Calu3 (cell line): ENCODE data around the gene IGHMBP2. TPM values are rescaled to one million over a fixed set of nuclear protein-coding genes. Genes with fewer than 3 reads are reported as not detected.

Source experiments
- BruUV-seq: library from RNA; stranded (reverse); fragments of 400-500 nt; replicated peaks from 2 replicates; lab custom pipeline; 2021; lab: Mats Ljungman, UMichigan
- CTCF ChIA-PET: fragments of 300-600 bp; sonication (Branson Sonifier 250); formaldehyde crosslinking; loops from one replicate; lab custom pipeline; 2022; ENCODE audit warnings: antibody characterized with exemption; lab: Charles Lee
- DNase-seq: peaks from one replicate; pipeline ENCODE4 v3.0.0; 2022
- H3K27ac Mint-ChIP-seq: one replicate; pipeline ENCODE4 v1.8.0; 2022; ENCODE audit warnings: mixed read lengths; ENCODE audit not compliant: unreplicated experiment
- H3K27me3 Mint-ChIP-seq: one replicate; pipeline ENCODE4 v1.8.0; 2022; ENCODE audit warnings: mixed read lengths; ENCODE audit not compliant: unreplicated experiment
- H3K36me3 Mint-ChIP-seq: one replicate; pipeline ENCODE4 v1.8.0; 2022; ENCODE audit warnings: mild to moderate bottlenecking, moderate library complexity, mixed read lengths; ENCODE audit not compliant: insufficient read depth, unreplicated experiment
- H3K4me1 Mint-ChIP-seq: one replicate; pipeline ENCODE4 v1.8.0; 2022; ENCODE audit warnings: mild to moderate bottlenecking, low read depth, mixed read lengths; ENCODE audit not compliant: unreplicated experiment
- H3K4me3 Mint-ChIP-seq: one replicate; pipeline ENCODE4 v1.8.0; 2022; ENCODE audit warnings: mild to moderate bottlenecking, low read depth, moderate library complexity, mixed read lengths; ENCODE audit not compliant: unreplicated experiment
- H3K9me3 Mint-ChIP-seq: one replicate; pipeline ENCODE4 v1.8.0; 2022; ENCODE audit warnings: low read depth, mixed read lengths; ENCODE audit not compliant: unreplicated experiment
- intact Hi-C: fragments of 100-400 bp; cut with micrococcal nuclease; formaldehyde crosslinking; loops from one replicate; pipeline ENCODE4 v1.10.0; 2022; ENCODE audit not compliant: unreplicated experiment
- total RNA-seq: library from RNA; stranded (reverse); gene quantifications from 2 replicates; pipeline ENCODE4 v1.2.3, GENCODE V29; 2022
- TF ChIP-seq, protein P1 (sequence below): fragments of 200-600 bp; IDR thresholded peaks from one replicate; pipeline ENCODE4 v1.8.0; 2022; ENCODE audit warnings: antibody characterized with exemption; ENCODE audit not compliant: unreplicated experiment

The IGHMBP2 gene
- total RNA-seq, 1 experiment from 2014 or later, result 32.4 TPM

DNA sequence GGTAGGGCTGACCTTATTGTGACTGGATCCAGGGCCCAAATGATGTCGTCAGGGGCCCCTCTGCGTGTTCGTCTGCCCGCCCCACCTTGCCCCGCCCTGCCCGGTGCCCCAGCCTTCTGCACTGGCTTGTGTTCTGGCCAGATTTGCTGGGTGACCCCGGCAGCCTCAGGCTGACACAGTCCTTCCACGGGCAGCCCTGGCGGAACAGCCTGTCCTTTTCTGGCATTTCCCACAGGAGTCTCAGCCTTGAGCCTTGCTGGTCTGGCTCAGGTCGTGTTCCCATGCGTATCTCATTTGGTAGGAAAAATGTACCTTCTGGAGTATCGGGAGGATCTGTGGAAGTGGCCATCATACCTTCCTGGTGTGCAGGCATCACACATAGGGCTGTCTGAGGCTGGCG, 31.0 kb downstream of the IGHMBP2 start:
- DNase-seq, result no peak
- CTCF ChIA-PET, result interaction anchor here (0.6 kb wide), 1 partner anchor 309 kb away, joined by 9 read pairs; no protein-coding TSS in a partner anchor
- BruUV-seq, result no TSS peak
- no peaks in the 10 kb centered on the region for H3K4me1 Mint-ChIP-seq
- TF ChIP-seq, protein P1, sequence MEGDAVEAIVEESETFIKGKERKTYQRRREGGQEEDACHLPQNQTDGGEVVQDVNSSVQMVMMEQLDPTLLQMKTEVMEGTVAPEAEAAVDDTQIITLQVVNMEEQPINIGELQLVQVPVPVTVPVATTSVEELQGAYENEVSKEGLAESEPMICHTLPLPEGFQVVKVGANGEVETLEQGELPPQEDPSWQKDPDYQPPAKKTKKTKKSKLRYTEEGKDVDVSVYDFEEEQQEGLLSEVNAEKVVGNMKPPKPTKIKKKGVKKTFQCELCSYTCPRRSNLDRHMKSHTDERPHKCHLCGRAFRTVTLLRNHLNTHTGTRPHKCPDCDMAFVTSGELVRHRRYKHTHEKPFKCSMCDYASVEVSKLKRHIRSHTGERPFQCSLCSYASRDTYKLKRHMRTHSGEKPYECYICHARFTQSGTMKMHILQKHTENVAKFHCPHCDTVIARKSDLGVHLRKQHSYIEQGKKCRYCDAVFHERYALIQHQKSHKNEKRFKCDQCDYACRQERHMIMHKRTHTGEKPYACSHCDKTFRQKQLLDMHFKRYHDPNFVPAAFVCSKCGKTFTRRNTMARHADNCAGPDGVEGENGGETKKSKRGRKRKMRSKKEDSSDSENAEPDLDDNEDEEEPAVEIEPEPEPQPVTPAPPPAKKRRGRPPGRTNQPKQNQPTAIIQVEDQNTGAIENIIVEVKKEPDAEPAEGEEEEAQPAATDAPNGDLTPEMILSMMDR, result no peak
- H3K9me3 Mint-ChIP-seq, result no peaks in the 10 kb centered on the region
- no peak overlapping the region for H3K27ac Mint-ChIP-seq
- H3K27me3 Mint-ChIP-seq, result no peaks in the 10 kb centered on the region
- peaks cover 14% of the 10 kb centered on the region for H3K36me3 Mint-ChIP-seq
- intact Hi-C loops, result no loop called here
- H3K4me3 Mint-ChIP-seq, result no peak overlapping the region

DNA sequence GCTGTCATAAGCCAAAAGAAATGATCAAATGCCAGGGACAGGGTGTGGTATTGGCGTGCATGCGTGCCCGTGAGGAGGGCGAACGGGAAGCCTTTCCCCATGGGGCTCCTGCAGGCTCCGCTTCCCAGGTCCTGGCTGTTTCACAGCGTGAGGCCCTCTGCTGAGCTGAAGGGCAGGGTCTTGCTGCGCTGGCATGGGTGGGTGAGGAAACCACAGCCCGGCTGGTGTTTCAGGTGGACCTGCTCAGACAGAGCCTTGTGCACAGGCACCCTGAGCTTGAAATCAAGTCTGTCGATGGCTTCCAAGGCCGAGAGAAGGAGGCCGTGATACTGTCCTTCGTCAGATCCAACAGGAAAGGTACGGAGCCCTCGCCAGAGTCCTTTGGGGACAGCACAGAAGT, 31.4 kb downstream of the IGHMBP2 start:
- no peaks in the 10 kb centered on the region for H3K4me1 Mint-ChIP-seq
- no peak overlapping the region for H3K27ac Mint-ChIP-seq
- no TSS peak for BruUV-seq

GRCh38 chr11:68935516-68936357, 32.0 kb downstream of the IGHMBP2 start:
- no peak for DNase-seq
- Mint-ChIP-seq H3K4me1 (no peaks in the 10 kb centered on the region), H3K27ac (no peak overlapping the region), H3K9me3 (no peaks in the 10 kb centered on the region), H3K36me3 (peaks cover 14% of the 10 kb centered on the region), H3K27me3 (no peaks in the 10 kb centered on the region), H3K4me3 (no peak overlapping the region)
- CTCF ChIA-PET, result interaction anchor here (0.6 kb wide), 1 partner anchor 308 kb away, joined by 9 read pairs; no protein-coding TSS in a partner anchor
- TF ChIP-seq, protein P1, result no peak
- no TSS peak for BruUV-seq
- intact Hi-C loops, result no loop called here

More for the DNA sequence above, 31.4 kb downstream of the IGHMBP2 start:
- no peaks in the 10 kb centered on the region for H3K9me3 Mint-ChIP-seq
- peaks cover 14% of the 10 kb centered on the region for H3K36me3 Mint-ChIP-seq
- CTCF ChIA-PET, result interaction anchor here (0.6 kb wide), 1 partner anchor 308 kb away, joined by 9 read pairs; no protein-coding TSS in a partner anchor
- no peaks in the 10 kb centered on the region for H3K27me3 Mint-ChIP-seq
- no peak overlapping the region for H3K4me3 Mint-ChIP-seq
- no peak for DNase-seq
- TF ChIP-seq, protein P1, result no peak
- intact Hi-C loops, result no loop called here

DNA sequence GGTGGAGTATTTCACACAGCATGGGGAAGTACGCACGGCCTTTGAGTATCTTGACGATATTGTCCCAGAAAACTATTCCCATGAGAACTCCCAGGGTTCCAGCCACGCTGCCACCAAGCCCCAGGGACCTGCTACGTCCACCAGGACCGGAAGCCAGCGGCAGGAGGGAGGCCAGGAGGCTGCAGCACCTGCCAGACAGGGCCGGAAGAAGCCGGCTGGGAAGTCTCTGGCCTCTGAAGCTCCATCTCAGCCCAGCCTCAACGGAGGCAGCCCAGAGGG, 32.6 kb downstream of the IGHMBP2 start:
- peaks cover 10% of the 10 kb centered on the region for H3K36me3 Mint-ChIP-seq
- no peak for DNase-seq
- CTCF ChIA-PET, result no interaction called here
- TF ChIP-seq, protein P1, result no peak
- H3K27ac Mint-ChIP-seq, result no peak overlapping the region
- H3K4me3 Mint-ChIP-seq, result no peak overlapping the region
- H3K27me3 Mint-ChIP-seq, result no peaks in the 10 kb centered on the region
- no peaks in the 10 kb centered on the region for H3K9me3 Mint-ChIP-seq
- BruUV-seq, result no TSS peak
- no peaks in the 10 kb centered on the region for H3K4me1 Mint-ChIP-seq
- intact Hi-C loops, result no loop called here
